Spleen (tissue), 7 donors: ENCODE results near the gene SLC4A1AP.

ENCODE experiments used
- POLR2A ChIP-seq, 3 donors: fragments of 450-650 bp; IDR thresholded peaks; one replicate each; pipeline ENCODE4 v1.5.1; 2017; ENCODE audit warnings: antibody characterized with exemption in 3 of 3, mild to moderate bottlenecking in 1 of 3
- POLR2AphosphoS5 ChIP-seq, 3 donors: sonication (generic); formaldehyde crosslinking; IDR thresholded peaks; one replicate each; pipeline ENCODE4 v1.5.1; 2017; ENCODE audit warnings: antibody characterized with exemption in 3 of 3
- TF ChIP-seq, protein P1 (sequence below), 11 experiments: fragments of 200-600 bp in 7 of 11; fragments of 450-650 bp in 4 of 11; sonication (generic) in 4 of 11; IDR thresholded peaks in 8 of 11; conservative IDR thresholded peaks in 3 of 11; 1 replicate in 7 of 11; 2 replicates in 4 of 11; pipeline versions ENCODE4 v1.4.0 to v1.8.0; 2016 to 2021; ENCODE audit warnings: antibody characterized with exemption in 11 of 11, inconsistent platforms in 4 of 11, mild to moderate bottlenecking in 1 of 11
- donor health status: DM: no; HTN: no; CAD: no; lungs with moderate emphysema.
- donor health status: DM: no; HTN: no; CAD: no.
- donor health status: DM: no; HTN: no; CAD: no.

DNA sequence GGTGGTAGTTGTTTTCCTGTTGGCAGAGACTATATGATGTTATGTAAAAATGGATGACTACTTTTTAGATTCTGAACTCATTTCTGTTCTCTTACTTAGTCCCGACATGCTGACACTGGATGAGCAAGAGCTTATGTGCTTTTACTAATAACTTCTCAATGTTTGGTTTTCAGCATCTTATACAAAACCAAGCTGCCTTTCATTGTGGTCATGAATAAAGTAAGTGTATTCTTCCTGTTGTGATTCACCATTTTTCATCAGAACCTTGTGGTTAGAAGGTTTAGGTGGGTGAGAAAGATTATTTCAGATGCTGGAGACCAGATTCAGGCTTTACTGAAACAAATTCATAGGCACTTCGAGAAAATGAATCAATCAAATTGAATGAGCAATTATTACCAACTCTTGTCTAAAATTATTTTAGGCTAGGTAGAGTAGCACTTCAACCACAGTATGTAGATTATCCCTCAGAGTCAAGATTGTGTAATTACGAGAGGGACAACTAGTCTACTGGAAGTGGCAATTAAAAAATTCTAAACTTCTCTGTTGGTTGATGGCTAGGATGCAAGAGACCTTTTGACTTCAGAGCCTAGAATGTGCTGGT is 25.6 kb upstream of the SLC4A1AP start:
- TF ChIP-seq, protein P1, sequence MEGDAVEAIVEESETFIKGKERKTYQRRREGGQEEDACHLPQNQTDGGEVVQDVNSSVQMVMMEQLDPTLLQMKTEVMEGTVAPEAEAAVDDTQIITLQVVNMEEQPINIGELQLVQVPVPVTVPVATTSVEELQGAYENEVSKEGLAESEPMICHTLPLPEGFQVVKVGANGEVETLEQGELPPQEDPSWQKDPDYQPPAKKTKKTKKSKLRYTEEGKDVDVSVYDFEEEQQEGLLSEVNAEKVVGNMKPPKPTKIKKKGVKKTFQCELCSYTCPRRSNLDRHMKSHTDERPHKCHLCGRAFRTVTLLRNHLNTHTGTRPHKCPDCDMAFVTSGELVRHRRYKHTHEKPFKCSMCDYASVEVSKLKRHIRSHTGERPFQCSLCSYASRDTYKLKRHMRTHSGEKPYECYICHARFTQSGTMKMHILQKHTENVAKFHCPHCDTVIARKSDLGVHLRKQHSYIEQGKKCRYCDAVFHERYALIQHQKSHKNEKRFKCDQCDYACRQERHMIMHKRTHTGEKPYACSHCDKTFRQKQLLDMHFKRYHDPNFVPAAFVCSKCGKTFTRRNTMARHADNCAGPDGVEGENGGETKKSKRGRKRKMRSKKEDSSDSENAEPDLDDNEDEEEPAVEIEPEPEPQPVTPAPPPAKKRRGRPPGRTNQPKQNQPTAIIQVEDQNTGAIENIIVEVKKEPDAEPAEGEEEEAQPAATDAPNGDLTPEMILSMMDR (IDR thresholded peaks at IDR 0.05 in 8 of 11, conservative IDR thresholded peaks at IDR 0.05 in 3 of 11) = no peak
- no peak for TF ChIP-seq POLR2AphosphoS5 (IDR thresholded peaks at IDR 0.05)
- TF ChIP-seq POLR2A (IDR thresholded peaks at IDR 0.05) = no peak
